Liver (tissue), 3 donors: ENCODE results near the gene PRR36.

ENCODE experiments used
- CTCF ChIP-seq: fragments of 150-350 bp; IDR thresholded peaks from 2 replicates; pipeline ENCODE4 v1.5.1; 2017; ENCODE audit warnings: improper control_type of control experiment, low read depth, low read length; ENCODE audit not compliant: missing input control
- GABPA ChIP-seq, 2 donors: IDR thresholded peaks in 1 of 2; conservative IDR thresholded peaks in 1 of 2; 2 replicates each; pipeline ENCODE4 v1.6.1; 2016; ENCODE audit warnings: antibody characterized with exemption in 2 of 2, mild to moderate bottlenecking in 1 of 2, moderate library complexity in 1 of 2
- MAX ChIP-seq: IDR thresholded peaks from 2 replicates; pipeline ENCODE4 v1.6.1; 2016; ENCODE audit warnings: antibody characterized with exemption
- TAF1 ChIP-seq: conservative IDR thresholded peaks from 2 replicates; pipeline ENCODE4 v1.6.1; 2016; ENCODE audit warnings: antibody characterized with exemption, mild to moderate bottlenecking
- donor health status: healthy.
- donor health status: healthy.

- TF ChIP-seq MAX, result no peak
- no peak for TF ChIP-seq CTCF
- TF ChIP-seq TAF1, result no peak
- TF ChIP-seq GABPA (IDR thresholded peaks at IDR 0.05 in 1 of 2, conservative IDR thresholded peaks at IDR 0.05 in 1 of 2), result no peak
Observed at GRCh38 chr19:7872306-7873204, 1.6 kb downstream of the PRR36 start.
